GM19025 (cell line): ENCODE results near the gene POLK.
"Not testable (repeated sequence)": the region's sequence is repeated elsewhere in the genome, so short reads cannot be mapped to it uniquely, and the experiment has no call there.

ENCODE experiments used
- ATAC-seq: cut with Tn5 transposase; IDR thresholded peaks from one replicate; pipeline ENCODE4 v1.9.1; 2021; ENCODE audit warnings: mild to moderate bottlenecking, low read depth, moderate library complexity; ENCODE audit not compliant: unreplicated experiment

POLK gene

DNA sequence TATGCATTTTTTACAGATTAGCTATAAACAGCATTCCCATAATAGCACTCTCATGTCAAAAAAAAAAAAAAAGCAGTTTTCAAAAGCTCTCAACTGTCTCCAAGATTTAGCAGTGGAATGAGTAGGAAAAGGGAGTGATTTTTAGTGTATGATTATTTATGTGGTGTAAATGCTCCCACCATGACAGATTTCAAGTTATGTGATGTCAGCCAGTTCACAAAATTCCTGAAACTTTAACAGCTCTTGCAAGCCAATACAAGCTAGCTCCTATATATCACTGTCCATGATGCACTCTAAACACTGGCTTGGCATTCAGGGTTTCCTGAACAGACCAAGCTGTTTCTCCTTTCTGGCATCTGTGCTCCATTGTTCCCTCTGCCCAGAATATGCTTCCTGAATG, 91.7 kb downstream of the POLK start:
- no peak for ATAC-seq

DNA sequence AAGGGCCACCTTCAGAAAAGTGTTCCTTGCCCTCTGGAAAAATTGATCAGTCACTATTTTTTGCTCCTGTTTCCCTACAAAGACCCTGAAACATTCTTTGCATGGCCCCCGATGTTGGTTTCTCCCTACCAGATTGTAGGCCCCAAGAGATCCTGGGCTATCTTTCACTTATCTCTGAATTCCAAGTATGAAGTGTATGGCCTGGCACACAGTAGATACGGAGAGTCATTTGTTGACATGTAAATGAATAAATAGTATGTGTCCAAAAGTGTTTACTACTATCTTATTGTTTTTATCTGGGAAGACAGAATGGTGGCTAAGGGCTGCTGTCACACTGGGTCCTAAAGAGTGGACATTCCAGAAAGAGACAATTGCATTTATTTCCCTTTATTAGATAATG, 92.1 kb downstream of the POLK start:
- ATAC-seq = no peak

- ATAC-seq = not testable (repeated sequence)
Measured at GRCh38 chr5:75607341-75607740, 95.7 kb downstream of the POLK start.

GRCh38 chr5:75608870-75609269, 97.2 kb downstream of the POLK start:
- no peak for ATAC-seq

- no peak for ATAC-seq
Measured at GRCh38 chr5:75610201-75610600, 98.5 kb downstream of the POLK start.

DNA sequence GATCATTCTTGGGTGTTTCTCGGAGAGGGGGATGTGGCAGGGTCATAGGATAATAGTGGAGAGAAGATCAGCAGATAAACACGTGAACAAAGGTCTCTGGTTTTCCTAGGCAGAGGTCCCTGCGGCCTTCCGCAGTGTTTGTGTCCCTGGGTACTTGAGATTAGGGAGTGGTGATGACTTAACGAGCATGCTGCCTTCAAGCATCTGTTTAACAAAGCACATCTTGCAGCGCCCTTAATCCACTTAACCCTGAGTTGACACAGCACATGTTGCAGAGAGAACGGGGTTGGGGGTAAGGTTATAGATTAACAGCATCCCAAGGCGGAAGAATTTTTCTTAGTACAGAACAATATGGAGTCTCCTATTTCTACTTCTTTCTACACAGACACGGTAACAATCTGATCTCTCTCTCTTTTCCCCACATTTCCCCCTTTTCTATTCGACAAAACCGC, 99.2 kb downstream of the POLK start:
- not testable (repeated sequence) for ATAC-seq

DNA sequence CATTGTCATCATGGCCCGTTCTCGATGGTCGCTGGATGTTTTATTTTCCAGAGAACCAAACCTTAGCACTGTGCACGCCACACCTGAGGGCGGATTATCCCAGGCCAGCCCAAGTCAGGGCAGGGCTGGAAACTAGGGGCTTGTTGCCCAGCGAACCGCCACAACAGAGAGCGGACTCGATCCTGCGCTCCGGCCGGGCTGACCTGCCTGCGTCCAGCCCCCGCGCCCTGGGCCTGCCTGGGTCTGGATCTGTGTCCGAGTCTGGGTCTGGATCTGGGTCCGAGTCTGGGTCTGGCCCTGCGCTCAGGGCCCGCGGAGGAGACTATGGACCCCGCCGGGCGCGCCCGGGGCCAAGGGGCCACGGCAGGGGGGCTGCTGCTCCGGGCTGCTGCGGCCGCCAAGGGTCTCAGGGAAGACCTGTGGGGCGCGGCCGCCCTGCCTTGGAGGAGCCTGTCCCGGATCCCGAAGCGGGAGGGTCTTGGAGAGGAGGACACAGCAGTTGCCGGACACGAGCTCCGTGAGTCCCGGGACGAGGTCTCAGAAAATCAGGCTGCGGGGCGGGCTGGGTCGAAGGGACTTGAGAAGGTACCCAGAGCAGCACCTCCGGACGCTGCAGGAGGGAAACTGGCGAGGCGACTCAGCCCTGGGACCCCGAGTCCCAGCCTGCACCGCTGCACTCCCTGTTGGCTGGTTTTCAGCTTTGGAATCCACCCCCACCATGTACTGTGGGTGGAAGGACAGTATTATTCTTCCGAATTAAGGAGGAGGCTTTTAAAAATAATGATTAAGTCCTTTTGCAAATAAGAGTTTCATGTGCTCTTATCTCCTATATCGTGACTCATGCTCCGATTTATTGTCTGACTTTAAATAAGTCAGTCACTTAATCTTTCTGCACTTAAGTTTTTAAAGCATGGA, 99.9 kb downstream of the POLK start, which contains the start of gene ANKDD1B:
TSS of gene ANKDD1B (plus strand) at position 143 of the 915 bp plus-strand sequence. CDS start at position 325, 182 bp downstream.
- ATAC-seq = no peak

GRCh38 chr5:75612226-75612569, 100.5 kb downstream of the POLK start:
- ATAC-seq = no peak

- no peak for ATAC-seq
Measured at GRCh38 chr5:75612901-75613300, 101.2 kb downstream of the POLK start.

DNA sequence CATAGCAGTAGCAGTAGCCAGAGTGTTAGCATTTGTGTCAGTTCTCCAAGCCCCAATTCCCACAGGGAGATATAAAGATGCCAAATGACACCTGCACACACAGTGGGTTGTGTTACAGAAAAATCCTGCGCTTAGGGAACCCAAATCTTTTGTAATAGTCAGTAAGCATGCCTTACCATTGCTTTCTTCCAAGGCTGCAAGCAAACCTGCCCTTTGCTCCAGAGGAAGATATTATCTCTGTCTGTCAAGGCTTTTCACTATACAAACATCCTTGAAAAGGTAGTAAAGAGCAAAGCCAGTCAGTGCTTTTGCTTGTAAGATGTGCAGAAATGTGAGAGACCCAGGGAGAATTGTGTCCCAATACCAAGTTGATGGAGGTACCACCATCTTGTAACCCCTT, 102.5 kb downstream of the POLK start:
- ATAC-seq = no peak

DNA sequence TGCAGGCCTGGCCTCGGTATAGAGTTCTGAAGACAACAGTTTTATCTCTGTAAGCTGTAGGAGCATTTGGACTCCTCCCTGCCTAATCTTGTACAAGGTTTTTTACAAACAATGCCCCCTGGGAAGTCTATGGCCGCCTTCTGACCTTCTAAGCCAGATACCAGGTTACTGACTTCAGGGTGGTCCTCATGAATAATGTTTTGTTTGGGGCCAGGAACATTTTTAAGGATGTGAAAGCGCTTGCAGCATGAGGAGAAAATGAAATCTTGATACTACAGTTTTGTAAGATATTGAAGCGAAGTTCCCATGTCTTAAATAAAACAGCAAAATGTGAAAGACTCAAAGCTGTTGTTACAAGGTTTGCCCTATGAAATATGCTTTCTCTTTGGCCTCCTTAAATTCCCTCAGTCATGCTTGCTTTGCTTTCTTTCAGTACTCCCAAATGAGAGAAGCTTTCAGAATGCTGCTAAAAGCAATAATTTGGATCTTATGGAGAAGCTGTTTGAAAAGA, 104.7 kb downstream of the POLK start:
- no peak for ATAC-seq

DNA sequence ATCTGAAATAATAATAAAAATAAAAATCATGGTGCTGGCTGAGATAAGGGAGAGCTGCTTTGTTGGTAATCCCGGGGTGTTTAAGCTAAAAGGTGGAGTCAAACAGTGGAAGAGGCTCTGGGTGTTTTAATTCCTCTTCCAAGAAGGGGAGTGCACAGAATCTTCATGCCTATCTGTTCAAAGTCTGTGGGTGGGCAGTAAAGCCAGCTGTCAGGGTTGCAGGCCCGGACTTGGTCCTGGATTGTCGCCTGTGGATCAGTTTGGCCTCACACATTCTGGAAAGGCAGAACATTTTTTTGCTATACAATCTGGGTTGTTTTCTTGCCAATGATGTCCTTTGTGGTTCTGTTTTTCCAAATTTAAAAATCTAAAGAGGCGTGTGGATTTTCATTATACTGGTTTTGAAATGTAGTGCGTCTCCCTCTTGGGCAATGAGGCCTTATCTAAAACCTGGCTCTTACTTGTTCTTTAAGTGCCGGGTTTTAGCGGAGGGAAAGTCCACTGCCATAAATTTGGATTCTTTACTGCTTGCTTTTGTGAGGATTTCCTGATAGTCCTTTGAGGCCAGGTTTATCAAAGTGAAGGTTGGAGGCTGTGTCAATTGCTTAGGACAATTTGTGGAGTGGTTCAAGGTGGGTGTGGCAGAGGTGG, 105.4 kb downstream of the POLK start:
- no peak for ATAC-seq

DNA sequence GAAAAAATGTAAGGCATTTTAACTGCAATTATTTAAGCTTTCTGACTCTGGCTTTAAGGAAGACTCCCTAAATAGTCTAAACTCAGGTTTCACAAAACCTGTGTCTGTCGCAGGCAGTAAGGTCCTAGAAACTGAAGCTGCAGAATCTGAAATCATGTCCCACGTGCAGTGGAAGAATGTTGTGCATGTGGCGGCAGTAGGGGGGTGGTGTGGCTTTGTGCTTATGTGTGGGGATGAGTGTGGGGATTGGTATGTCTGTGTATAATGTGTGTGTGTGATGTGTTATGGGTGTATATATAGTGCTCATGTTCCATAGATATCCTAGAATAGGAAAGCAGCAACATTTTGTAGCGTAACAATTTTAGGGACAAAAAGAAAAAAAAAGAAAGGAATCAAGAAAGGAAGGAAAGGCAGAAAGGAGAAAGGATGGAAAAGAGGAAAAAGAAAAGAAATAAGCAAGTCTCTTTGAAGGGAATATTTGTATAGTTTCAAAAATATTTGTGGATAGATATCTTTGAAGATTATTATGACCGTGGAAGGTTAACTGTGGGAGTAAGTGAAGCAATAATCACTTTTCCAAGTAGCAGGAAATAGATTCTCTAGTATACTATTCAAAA, 106.2 kb downstream of the POLK start:
- no peak for ATAC-seq

DNA sequence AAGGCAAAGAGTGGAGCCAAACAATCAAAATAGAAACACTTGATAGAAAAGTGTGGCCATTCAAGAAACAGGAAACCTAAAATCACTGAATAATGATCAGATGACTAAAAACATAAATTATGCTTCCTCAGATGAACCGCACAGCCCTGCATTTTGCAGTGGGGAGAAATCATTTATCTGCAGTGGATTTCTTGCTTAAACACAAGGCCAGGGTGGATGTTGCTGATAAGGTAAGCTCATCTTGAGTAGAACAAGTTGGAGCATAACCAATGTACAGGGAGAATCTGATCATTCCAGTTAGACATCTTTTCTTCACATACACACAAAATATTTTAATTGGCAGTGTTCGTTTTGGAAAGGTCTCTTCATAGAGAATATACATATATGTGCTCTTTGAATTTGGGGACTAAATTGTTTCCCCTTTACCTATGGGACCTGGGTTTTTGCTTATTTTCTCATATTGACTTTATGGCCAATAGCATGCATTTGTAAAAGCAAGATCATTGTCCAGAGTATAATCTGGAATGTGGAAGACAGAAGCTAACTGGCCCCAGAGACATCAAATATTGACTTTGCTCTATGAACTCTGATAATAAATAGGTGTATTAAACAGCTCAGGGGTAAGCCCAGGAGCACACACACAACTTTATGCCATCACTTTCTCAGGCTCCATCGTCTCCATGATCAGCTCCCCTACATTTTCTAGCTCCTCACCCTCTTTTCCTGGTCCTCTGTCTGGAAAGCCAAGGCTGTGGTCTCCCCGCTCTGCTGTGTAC, 108.7 kb downstream of the POLK start:
- no peak for ATAC-seq

DNA sequence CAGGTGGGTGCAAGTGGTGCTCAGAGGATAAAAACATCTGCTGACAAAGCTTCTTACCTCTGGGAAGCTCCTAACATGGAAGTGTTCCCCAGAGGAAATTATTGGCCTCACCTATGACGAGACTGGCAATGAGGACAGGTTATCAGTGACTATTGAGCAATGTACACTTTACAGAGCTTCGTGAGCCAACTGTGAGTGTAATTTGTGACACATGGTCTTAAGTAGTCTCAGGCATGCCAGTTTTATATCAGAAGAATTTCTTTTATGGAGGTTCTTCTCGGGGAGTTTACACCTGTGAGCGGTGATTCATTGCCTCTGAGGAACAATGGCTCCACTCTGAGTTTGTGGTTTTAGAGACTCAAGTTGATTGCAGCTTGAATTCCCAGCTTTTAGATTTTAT, 110.9 kb downstream of the POLK start:
- ATAC-seq = no peak

DNA sequence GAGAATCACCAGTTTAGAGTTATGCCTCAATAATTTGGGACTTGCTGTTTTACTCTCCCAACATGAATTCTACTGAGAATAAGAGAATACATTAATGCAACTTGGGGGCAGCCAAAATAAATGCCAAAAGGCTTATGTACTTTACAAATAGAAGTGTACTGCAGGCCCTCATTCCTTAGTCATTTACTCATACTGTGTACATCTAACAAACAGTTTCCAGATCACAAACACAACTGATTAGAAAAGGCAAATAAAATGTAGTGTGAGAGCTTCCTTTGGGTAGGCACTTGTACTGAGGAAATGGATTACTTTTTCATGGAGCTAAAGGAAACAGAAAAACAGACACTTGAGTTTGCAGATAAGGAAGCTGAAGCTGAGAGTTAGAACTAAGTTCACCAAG, 112.2 kb downstream of the POLK start:
- ATAC-seq = no peak

GRCh38 chr5:75626959-75627358, 115.3 kb downstream of the POLK start:
- no peak for ATAC-seq

- no peak for ATAC-seq
Measured at GRCh38 chr5:75627801-75628200, 116.1 kb downstream of the POLK start.

GRCh38 chr5:75630875-75631274, 119.2 kb downstream of the POLK start:
- ATAC-seq = no peak

- no peak for ATAC-seq
Measured at GRCh38 chr5:75632321-75632720, 120.6 kb downstream of the POLK start.
